Retina (tissue), 1 donor: ENCODE data around the gene PLXNA4.

ENCODE experiments used
- DNase-seq: peaks from one replicate; pipeline ENCODE4 v3.0.0-alpha.2; 2016

PLXNA4 gene

GRCh38 chr7:132499487-132499886, 76.8 kb downstream of the PLXNA4 start:
- DNase-seq = no peak

- no peak for DNase-seq
Observed at GRCh38 chr7:132499065-132499464, 77.2 kb downstream of the PLXNA4 start.

- no peak for DNase-seq
Observed at GRCh38 chr7:132498319-132498718, 78.0 kb downstream of the PLXNA4 start.

GRCh38 chr7:132497098-132497497, 79.2 kb downstream of the PLXNA4 start:
- no peak for DNase-seq

- no peak for DNase-seq
Observed at GRCh38 chr7:132495936-132496335, 80.3 kb downstream of the PLXNA4 start.

GRCh38 chr7:132494474-132494873, 81.8 kb downstream of the PLXNA4 start:
- no peak for DNase-seq

GRCh38 chr7:132492823-132493445, 83.3 kb downstream of the PLXNA4 start:
- DNase-seq = no peak

- DNase-seq = no peak
Observed at GRCh38 chr7:132491391-132491945, 84.8 kb downstream of the PLXNA4 start.

- no peak for DNase-seq
Observed at GRCh38 chr7:132490474-132490873, 85.8 kb downstream of the PLXNA4 start.

GRCh38 chr7:132489776-132490237, 86.5 kb downstream of the PLXNA4 start:
- no peak for DNase-seq

- no peak for DNase-seq
Observed at GRCh38 chr7:132488634-132489302, 87.5 kb downstream of the PLXNA4 start.

- DNase-seq = no peak
Observed at GRCh38 chr7:132486274-132486610, 90.0 kb downstream of the PLXNA4 start.

- no peak for DNase-seq
Observed at GRCh38 chr7:132485600-132486273, 90.5 kb downstream of the PLXNA4 start.

- DNase-seq = no peak
Observed at GRCh38 chr7:132485136-132485535, 91.1 kb downstream of the PLXNA4 start.

- no peak for DNase-seq
Observed at GRCh38 chr7:132482866-132483265, 93.4 kb downstream of the PLXNA4 start.

GRCh38 chr7:132480534-132480933, 95.7 kb downstream of the PLXNA4 start:
- no peak for DNase-seq

- no peak for DNase-seq
Observed at GRCh38 chr7:132476541-132476940, 99.7 kb downstream of the PLXNA4 start.

- DNase-seq = peak; percentile 48
Observed at GRCh38 chr7:132475669-132476116, 100.6 kb downstream of the PLXNA4 start.

GRCh38 chr7:132475037-132475668, 101.1 kb downstream of the PLXNA4 start:
- no peak for DNase-seq

- no peak for DNase-seq
Observed at GRCh38 chr7:132472463-132473120, 103.7 kb downstream of the PLXNA4 start.

- DNase-seq = no peak
Observed at GRCh38 chr7:132471515-132471914, 104.8 kb downstream of the PLXNA4 start.

GRCh38 chr7:132469681-132470080, 106.6 kb downstream of the PLXNA4 start:
- DNase-seq = no peak

GRCh38 chr7:132469264-132469663, 107.0 kb downstream of the PLXNA4 start:
- no peak for DNase-seq
